GM18499 (cell line): ENCODE data around the gene NUPR2.
"Not testable (repeated sequence)": the region's sequence is repeated elsewhere in the genome, so short reads cannot be mapped to it uniquely, and the experiment has no call there.

Source experiments
- ATAC-seq: cut with Tn5 transposase; IDR thresholded peaks from one replicate; pipeline ENCODE4 v1.9.1; 2021; ENCODE audit warnings: moderate number of reproducible peaks; ENCODE audit not compliant: insufficient read depth, unreplicated experiment

NUPR2 gene

DNA sequence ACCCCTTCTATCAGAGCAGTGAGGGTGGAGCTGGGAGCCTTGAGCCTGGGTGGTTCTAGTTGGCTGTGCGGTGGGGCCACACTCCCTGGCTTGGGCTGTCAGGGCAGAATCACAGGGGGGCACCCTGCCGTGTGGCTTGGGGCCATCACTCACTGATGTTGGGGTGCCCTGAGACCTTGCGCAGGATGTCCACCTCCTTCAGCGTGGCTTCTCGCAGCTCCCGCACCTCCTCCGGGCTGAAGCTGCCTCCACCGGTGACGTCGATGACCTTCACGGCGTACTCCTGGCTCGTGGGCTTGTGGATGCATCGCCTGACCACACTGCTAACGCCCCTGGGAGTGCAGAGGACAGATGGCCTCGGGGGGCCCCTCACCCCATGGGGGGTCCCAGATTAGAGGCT is 28.8 kb downstream of the NUPR2 start:
- ATAC-seq: no peak

- ATAC-seq: no peak
Measured at GRCh38 chr7:56086761-56087160, 29.5 kb downstream of the NUPR2 start.

DNA sequence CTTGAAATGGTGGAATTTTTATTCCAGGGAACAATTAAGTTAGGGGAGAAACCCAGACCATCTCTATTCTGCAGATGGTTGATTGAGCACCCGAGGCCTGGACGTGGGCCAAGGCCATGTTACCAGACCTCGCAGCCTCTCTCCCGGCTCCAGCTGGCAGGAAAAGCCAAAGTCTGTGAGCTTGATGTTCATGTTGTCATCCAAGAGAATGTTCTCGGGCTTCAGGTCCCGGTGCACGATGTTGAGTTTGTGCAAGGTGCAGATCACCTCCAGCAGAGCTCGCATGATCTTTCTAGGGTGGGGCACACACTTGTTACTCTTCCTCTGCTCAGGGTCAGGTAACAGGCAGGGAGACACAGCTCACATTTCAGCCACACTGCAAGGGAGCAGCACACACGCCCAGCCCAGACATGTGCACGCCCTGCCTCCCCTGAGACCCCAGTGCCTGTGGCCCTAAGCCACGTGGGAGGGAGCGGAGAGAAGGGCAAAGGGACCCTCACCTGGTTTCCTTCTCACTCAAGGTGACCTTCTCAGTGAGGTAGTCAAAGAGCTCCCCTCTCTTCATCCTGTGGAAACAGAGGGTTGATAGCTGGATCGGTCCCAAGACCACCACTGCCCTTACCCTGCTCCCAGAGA is 32.9 kb downstream of the NUPR2 start:
- ATAC-seq: no peak

GRCh38 chr7:56081626-56082340 is 34.4 kb downstream of the NUPR2 start:
- no peak for ATAC-seq

DNA sequence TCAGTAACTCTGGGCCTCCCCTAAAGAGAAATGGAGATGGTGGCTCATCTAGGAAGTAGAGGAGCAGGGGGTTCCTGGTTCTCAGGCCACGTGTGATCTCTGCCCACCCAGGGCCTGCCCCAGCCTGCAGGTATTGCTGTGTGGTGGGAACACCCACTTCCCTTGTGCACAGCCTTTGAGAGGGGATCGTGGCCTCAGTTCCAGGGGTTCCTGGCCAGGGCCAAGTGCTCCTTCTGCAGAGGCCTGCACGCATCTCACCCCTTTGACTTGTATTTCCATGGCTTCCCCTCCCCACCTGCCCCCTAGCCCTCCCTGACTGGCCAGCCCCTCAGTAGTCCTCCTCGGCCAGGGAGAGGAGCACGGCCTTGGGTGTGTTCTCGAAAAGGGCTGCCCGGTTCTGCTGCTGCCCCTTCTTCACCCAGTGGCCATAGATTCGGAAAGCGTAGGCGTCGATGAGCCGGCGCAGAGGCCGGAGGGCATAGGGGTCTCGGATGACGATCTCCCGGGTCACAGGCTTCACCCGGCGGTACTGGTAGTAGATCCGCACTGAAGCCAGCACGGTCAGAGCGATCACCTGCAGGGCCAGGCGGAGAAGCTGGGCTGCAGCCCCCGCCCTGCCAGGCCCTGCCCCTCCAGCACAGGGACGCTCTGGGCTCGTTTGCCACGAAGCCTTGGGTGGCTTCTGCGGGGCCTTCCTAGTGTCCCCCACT is 35.3 kb downstream of the NUPR2 start:
- not testable (repeated sequence) for ATAC-seq

DNA sequence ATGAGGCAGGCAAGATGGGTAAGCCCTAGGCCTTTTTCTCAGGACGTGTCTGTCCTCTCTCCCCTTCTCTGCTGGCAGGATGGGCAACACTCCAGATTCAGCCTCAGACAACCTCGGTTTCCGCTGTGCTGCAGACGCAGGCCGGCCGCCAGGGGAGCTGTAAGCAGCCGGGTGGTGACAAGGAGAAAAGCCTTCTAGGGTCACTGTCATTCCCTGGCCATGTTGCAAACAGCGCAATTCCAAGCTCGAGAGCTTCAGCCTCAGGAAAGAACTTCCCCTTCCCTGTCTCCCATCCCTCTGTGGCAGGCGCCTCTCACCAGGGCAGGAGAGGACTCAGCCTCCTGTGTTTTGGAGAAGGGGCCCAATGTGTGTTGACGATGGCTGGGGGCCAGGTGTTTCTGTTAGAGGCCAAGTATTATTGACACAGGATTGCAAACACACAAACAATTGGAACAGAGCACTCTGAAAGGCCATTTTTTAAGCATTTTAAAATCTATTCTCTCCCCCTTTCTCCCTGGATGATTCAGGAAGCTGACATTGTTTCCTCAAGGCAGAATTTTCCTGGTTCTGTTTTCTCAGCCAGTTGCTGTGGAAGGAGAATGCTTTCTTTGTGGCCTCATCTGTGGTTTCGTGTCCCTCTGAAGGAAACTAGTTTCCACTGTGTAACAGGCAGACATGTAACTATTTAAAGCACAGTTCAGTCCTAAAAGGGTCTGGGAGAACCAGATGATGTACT is 36.6 kb downstream of the NUPR2 start:
- ATAC-seq: no peak

GRCh38 chr7:56078196-56078595 is 38.0 kb downstream of the NUPR2 start:
- ATAC-seq: no peak

- ATAC-seq: no peak
Measured at GRCh38 chr7:56077681-56078080, 38.5 kb downstream of the NUPR2 start.

DNA sequence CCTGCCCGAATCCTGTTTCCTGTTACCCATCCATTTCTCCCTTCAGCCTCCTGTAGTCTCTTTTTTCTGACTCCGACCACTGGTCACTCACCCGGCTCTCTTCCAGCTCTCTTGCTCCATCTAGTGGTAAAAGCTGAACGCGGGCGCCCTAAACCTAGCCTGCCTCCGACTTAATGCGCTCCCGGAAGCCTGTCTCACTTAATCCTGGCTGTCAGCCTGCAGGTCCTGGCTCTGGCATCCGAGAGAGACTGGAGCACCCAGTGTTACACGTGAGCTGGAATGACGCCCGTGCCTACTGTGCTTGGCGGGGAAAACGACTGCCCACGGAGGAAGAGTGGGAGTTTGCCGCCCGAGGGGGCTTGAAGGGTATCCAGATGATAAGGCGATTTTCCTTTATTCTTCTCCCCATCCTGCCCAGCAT is 41.8 kb downstream of the NUPR2 start:
- ATAC-seq: peak; percentile 84

DNA sequence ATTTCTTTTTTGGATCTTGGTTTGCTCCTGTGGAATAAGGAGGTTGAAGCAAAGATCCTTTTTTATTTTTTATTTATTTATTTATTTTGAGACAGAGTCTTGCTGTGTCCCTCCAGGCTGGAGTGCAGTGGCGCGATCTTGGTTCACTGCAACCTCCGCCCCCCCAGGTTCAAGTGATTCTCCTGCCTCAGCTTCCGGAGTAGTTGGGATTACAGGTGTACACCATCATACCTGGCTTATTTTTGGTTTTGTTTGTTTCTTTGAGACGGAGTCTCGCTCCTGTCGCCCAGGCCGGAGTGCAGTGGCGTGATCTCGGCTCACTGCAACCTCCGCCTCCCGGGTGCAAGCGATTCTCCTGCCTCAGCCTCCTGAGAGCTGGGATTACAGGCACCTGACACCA is 49.8 kb downstream of the NUPR2 start:
- not testable (repeated sequence) for ATAC-seq
